ENCODE results near the gene SPRED2.
A peak's percentile ranks its signal among the peaks of the same experiment; 100 is the strongest.

The SPRED2 gene

DNA sequence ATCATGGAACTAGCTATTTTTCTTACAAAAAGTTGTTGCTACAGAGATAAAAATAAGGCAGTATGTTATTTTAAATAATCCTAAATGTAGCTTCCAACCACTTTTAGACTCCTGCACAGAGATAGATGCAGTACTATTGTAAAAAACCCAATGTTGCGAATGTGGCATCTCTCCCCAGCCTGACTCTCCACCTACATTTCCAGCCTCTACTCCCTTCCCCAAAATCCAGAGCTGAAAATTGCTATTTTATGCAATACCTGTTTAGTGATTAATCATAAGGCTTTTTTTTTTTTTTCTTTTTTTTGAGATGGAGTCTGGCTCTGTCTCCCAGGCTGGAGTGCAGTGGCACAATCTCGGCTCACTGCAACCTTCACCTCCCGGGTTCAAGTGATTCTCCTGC lies 39.4 kb downstream of the SPRED2 start:
- Mint-ChIP-seq H3K4me3 (no peak overlapping the region), H3K4me1 (peaks cover 57 to 87% of the 10 kb centered on the region in 2 donors), H3K27ac (no peak overlapping the region), H3K36me3 (peaks cover 6% of the 10 kb centered on the region in 2 donors), H3K9me3 (no peaks in the 10 kb centered on the region), H3K27me3 (no peaks in the 10 kb centered on the region)
- DNase-seq (no peak), ATAC-seq (replicated peaks) (no peak)

GRCh38 chr2:65392609-65393008 lies 39.8 kb downstream of the SPRED2 start:
- H3K27ac Mint-ChIP-seq: no peak overlapping the region
- peaks cover 60 to 87% of the 10 kb centered on the region in 2 donors for H3K4me1 Mint-ChIP-seq
- no peaks in the 10 kb centered on the region for H3K9me3 Mint-ChIP-seq
- ATAC-seq (replicated peaks) (no peak), DNase-seq (no peak)
- H3K4me3 Mint-ChIP-seq: no peak overlapping the region
- peaks cover 4 to 5% of the 10 kb centered on the region in 2 donors for H3K36me3 Mint-ChIP-seq
- no peaks in the 10 kb centered on the region for H3K27me3 Mint-ChIP-seq

GRCh38 chr2:65390134-65390533 lies 42.3 kb downstream of the SPRED2 start:
- no peaks in the 10 kb centered on the region for H3K27me3 Mint-ChIP-seq
- peaks cover 0 to 7% of the 10 kb centered on the region in 2 donors for H3K36me3 Mint-ChIP-seq
- peak overlapping the region; percentile 95 for H3K27ac Mint-ChIP-seq
- DNase-seq (peak; percentile 76), ATAC-seq (replicated peaks) (peak; percentile 78 to 81)
- H3K4me1 Mint-ChIP-seq: peaks cover 57 to 72% of the 10 kb centered on the region in 2 donors
- peak overlapping the region; percentile 74 to 79 for H3K4me3 Mint-ChIP-seq
- H3K9me3 Mint-ChIP-seq: peaks cover 0 to 3% of the 10 kb centered on the region in 2 donors

DNA sequence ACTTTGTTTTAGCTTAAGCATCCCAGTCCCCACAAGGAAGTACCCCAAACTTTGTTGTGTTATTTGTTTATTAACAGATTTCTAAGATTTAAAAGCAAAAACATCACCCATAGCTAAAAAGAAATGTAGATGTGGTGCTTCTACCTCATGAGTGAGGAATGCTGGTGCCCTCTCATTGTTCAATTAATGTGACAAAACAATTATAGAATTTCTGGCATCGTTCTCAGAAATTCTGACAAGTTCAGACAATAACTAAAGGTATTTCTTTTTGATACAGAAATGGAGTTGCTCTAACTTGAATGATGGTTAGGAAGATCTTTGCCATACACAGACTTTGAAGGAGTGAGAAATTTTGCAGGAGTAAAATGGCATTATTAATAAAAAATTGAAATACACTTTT lies 42.9 kb downstream of the SPRED2 start:
- Mint-ChIP-seq H3K27me3 (no peaks in the 10 kb centered on the region), H3K9me3 (peaks cover 0 to 3% of the 10 kb centered on the region in 2 donors), H3K4me3 (peak overlapping the region in 1 of 2 donors; percentile 46), H3K36me3 (peaks cover 3 to 11% of the 10 kb centered on the region in 2 donors), H3K27ac (peak overlapping the region; percentile 25), H3K4me1 (peaks cover 56 to 72% of the 10 kb centered on the region in 2 donors)
- no peak for ATAC-seq (replicated peaks)
- no peak for DNase-seq

GRCh38 chr2:65388596-65389390 lies 43.6 kb downstream of the SPRED2 start:
- H3K4me1 Mint-ChIP-seq: peaks cover 56 to 72% of the 10 kb centered on the region in 2 donors
- H3K27ac Mint-ChIP-seq: peak overlapping the region; percentile 91
- no peak for ATAC-seq (replicated peaks)

GRCh38 chr2:65388051-65388531 lies 44.3 kb downstream of the SPRED2 start:
- no peaks in the 10 kb centered on the region for H3K27me3 Mint-ChIP-seq
- peak; percentile 59 for DNase-seq
- H3K36me3 Mint-ChIP-seq: peaks cover 3 to 12% of the 10 kb centered on the region in 2 donors
- H3K27ac Mint-ChIP-seq: peak overlapping the region; percentile 91
- H3K4me1 Mint-ChIP-seq: peaks cover 59 to 72% of the 10 kb centered on the region in 2 donors
- peak overlapping the region; percentile 26 to 58 for H3K4me3 Mint-ChIP-seq
- peak; percentile 83 to 84 for ATAC-seq (replicated peaks)
- H3K9me3 Mint-ChIP-seq: peaks cover 0 to 3% of the 10 kb centered on the region in 2 donors

More at GRCh38 chr2:65388596-65389390, 43.6 kb downstream of the SPRED2 start:
- Mint-ChIP-seq H3K4me3 (peak overlapping the region; percentile 20 to 26), H3K27me3 (no peaks in the 10 kb centered on the region), H3K9me3 (peaks cover 0 to 3% of the 10 kb centered on the region in 2 donors), H3K36me3 (peaks cover 3 to 12% of the 10 kb centered on the region in 2 donors)
- DNase-seq: no peak

DNA sequence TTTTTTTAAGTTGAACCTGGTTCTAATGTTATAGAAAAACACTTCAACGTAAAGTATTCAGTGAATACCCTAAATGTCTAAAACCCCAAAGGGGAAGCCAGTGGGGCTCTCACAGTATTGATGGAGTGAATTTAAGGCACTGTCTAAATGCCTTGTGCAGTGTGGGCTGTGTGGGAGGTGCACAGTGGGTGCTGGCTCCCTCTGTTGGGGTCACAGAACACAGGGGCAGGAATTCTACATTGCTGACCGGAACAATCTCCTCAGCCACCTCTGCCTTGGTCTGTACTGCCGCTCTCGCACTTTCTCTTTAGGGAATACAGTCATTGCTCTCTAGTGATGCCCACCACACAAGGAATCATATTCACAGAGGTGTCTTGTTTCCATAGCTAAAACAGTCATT lies 45.4 kb downstream of the SPRED2 start:
- ATAC-seq (replicated peaks): no peak
- peaks cover 64 to 78% of the 10 kb centered on the region in 2 donors for H3K4me1 Mint-ChIP-seq
- no peak for DNase-seq

GRCh38 chr2:65386344-65386743 lies 46.1 kb downstream of the SPRED2 start:
- H3K4me1 Mint-ChIP-seq: peaks cover 70 to 84% of the 10 kb centered on the region in 2 donors

More for the DNA sequence above, 45.4 kb downstream of the SPRED2 start:
- no peak overlapping the region for H3K27ac Mint-ChIP-seq
- no peaks in the 10 kb centered on the region for H3K27me3 Mint-ChIP-seq
- no peak overlapping the region for H3K4me3 Mint-ChIP-seq
- H3K9me3 Mint-ChIP-seq: peaks cover 0 to 3% of the 10 kb centered on the region in 2 donors
- peaks cover 3 to 12% of the 10 kb centered on the region in 2 donors for H3K36me3 Mint-ChIP-seq

DNA sequence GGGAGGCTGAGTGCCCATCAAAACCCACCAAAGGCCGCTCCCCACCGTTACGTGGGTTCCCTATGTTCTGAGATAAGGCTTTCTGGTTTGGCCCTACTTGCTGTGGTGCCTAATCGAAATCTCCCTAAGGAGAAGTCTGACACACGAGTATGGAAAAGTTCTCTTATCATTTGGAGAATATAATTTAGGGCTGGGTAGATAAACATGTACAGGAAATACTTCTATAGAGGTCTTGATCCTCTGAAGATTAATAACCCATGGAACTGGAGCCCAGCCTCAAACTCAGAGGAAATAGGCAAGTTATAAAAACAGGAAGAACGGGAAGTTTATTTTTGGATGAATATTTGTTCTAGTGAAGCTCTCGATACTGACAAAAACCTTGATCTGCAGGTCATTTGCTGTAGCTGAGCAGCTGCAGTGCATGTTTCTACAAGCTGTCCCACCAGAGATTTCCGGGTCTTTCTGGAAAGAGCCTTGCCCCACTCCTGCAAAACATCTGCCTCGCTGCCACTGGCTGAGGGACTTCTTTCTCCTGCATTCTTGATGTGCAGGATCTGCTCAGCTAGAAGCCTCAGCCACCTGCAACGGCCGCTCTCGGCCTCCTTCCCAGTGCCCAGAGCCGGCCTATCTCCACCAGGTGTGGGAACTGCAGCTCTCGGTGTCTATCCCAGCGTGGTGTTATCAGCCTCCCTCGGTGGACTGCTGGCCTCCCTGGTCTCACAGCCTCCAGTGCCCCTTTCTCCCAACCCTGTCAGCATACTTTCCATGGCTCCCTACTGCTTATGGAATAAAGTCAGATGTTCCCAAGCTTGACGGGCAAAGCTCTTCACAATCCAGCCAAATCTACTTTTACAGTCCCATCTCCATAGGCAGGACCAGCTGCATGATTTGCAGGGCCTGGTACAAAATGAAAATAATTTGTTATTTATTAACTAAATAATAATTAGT lies 48.6 kb downstream of the SPRED2 start:
- H3K9me3 Mint-ChIP-seq: peaks cover 0 to 3% of the 10 kb centered on the region in 2 donors
- H3K4me1 Mint-ChIP-seq: peaks cover 65 to 84% of the 10 kb centered on the region in 2 donors
- ATAC-seq (replicated peaks): no peak
- peak overlapping the region; percentile 90 for H3K27ac Mint-ChIP-seq
- H3K36me3 Mint-ChIP-seq: peaks cover 5 to 12% of the 10 kb centered on the region in 2 donors
- H3K27me3 Mint-ChIP-seq: no peaks in the 10 kb centered on the region
- peak overlapping the region; percentile 27 to 48 for H3K4me3 Mint-ChIP-seq
- DNase-seq: no peak

More at GRCh38 chr2:65386344-65386743, 46.1 kb downstream of the SPRED2 start:
- Mint-ChIP-seq H3K4me3 (no peak overlapping the region), H3K27ac (no peak overlapping the region), H3K9me3 (peaks cover 0 to 3% of the 10 kb centered on the region in 2 donors), H3K27me3 (no peaks in the 10 kb centered on the region), H3K36me3 (peaks cover 3 to 12% of the 10 kb centered on the region in 2 donors)
- no peak for DNase-seq
- ATAC-seq (replicated peaks): no peak

DNA sequence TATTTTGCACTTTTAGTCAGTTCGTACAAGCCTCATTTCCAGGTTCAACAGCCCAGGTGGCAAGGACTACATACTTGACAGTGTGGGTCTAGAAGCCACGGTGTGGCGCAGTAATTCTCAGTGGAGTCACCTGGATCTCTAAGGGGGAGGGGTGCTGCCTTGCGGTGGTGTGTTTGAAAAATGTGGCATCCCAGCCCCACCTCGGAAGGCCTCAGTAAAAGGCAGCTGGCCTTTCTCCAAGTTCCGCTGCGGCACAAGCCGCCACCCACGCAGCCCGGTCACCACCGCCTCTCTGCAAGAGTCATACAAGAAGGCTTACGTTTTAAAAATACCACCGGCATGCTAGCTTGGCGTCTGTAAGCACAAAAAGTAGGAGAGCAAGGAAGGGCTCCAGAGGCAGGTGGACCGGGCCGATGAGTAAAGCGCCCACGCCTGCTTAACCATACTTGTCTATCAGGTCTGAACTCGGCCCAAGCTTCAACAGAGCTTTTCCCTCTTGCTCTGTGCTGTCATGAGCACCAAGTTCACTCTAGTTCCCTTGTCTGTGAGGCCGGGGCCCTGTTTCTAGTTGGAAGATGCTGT lies 49.5 kb downstream of the SPRED2 start:
- DNase-seq (peak; percentile 90), ATAC-seq (replicated peaks) (peak; percentile 76 to 79)
- peak overlapping the region; percentile 90 for H3K27ac Mint-ChIP-seq
- peak overlapping the region; percentile 28 to 64 for H3K4me3 Mint-ChIP-seq
- H3K27me3 Mint-ChIP-seq: no peaks in the 10 kb centered on the region
- peaks cover 0 to 3% of the 10 kb centered on the region in 2 donors for H3K9me3 Mint-ChIP-seq
- H3K4me1 Mint-ChIP-seq: peaks cover 59 to 83% of the 10 kb centered on the region in 2 donors
- H3K36me3 Mint-ChIP-seq: peaks cover 5 to 12% of the 10 kb centered on the region in 2 donors

- H3K4me1 Mint-ChIP-seq: peaks cover 61 to 85% of the 10 kb centered on the region in 2 donors
- peak overlapping the region in 1 of 2 donors; percentile 59 for H3K4me3 Mint-ChIP-seq
- H3K27me3 Mint-ChIP-seq: no peaks in the 10 kb centered on the region
- peak overlapping the region; percentile 90 for H3K27ac Mint-ChIP-seq
- peaks cover 0 to 3% of the 10 kb centered on the region in 2 donors for H3K9me3 Mint-ChIP-seq
- H3K36me3 Mint-ChIP-seq: peaks cover 5 to 12% of the 10 kb centered on the region in 2 donors
- DNase-seq: no peak
- ATAC-seq (replicated peaks): peak; percentile 4 to 12
Observed at GRCh38 chr2:65382323-65382722, 50.1 kb downstream of the SPRED2 start.

- H3K27me3 Mint-ChIP-seq: peaks cover 0 to 5% of the 10 kb centered on the region in 2 donors
- DNase-seq (no peak), ATAC-seq (replicated peaks) (peak; percentile 34 to 46)
- H3K4me3 Mint-ChIP-seq: peak overlapping the region; percentile 51 to 59
- peaks cover 5 to 12% of the 10 kb centered on the region in 2 donors for H3K36me3 Mint-ChIP-seq
- H3K27ac Mint-ChIP-seq: peak overlapping the region; percentile 89
- peaks cover 0 to 3% of the 10 kb centered on the region in 2 donors for H3K9me3 Mint-ChIP-seq
- peaks cover 59 to 89% of the 10 kb centered on the region in 2 donors for H3K4me1 Mint-ChIP-seq
Observed at GRCh38 chr2:65381607-65382051, 50.8 kb downstream of the SPRED2 start.

- Mint-ChIP-seq H3K36me3 (peaks cover 5 to 6% of the 10 kb centered on the region in 2 donors), H3K27me3 (peaks cover 0 to 8% of the 10 kb centered on the region in 2 donors), H3K9me3 (peaks cover 0 to under 1% of the 10 kb centered on the region in 2 donors), H3K27ac (no peak overlapping the region), H3K4me1 (peaks cover 50 to 81% of the 10 kb centered on the region in 2 donors), H3K4me3 (no peak overlapping the region)
- ATAC-seq (replicated peaks) (peak in 1 of 2 donors; percentile 24), DNase-seq (no peak)
Observed at GRCh38 chr2:65380255-65380654, 52.1 kb downstream of the SPRED2 start.

Measured in stimulated activated naive B cell treated with anti-CD40 and anti-IgM and Interleukin-4, amounts not matched to agents 10 μg/mL and 1 μg/mL and 100 μg/mL, for 72 hours (primary cell).